C4-2B (cell line): ENCODE measurements around the gene RAD18.

Source experiments
- ZFX ChIP-seq: fragments of 450-650 bp; IDR thresholded peaks from 2 replicates; pipeline ENCODE4 v1.6.1; 2017
- TF ChIP-seq, protein P1 (sequence below): fragments of 450-650 bp; conservative IDR thresholded peaks from 2 replicates; pipeline ENCODE4 v1.5.1; 2017; ENCODE audit warnings: mild to moderate bottlenecking

DNA sequence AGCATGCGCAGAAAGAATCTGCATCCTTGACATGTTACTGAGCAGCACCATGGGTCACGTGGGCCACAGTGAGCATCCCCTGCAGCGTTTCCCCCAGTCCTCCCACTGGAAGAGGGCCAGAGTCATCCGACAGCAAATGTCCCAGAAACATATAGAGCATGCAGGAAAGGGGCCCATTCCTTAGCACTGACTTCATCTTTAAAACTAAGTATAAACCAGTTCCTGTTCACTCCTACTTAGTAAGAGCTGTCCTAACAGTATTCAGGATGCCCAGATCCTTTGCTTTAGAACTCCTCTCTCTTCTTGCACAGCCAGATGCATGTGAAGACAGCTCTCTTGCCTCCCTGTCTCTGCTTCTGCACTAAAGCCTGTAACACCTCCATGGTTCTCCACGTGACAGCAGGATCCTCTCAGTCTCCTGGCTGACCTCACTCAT lies 114.6 kb downstream of the RAD18 start:
- TF ChIP-seq, protein P1, sequence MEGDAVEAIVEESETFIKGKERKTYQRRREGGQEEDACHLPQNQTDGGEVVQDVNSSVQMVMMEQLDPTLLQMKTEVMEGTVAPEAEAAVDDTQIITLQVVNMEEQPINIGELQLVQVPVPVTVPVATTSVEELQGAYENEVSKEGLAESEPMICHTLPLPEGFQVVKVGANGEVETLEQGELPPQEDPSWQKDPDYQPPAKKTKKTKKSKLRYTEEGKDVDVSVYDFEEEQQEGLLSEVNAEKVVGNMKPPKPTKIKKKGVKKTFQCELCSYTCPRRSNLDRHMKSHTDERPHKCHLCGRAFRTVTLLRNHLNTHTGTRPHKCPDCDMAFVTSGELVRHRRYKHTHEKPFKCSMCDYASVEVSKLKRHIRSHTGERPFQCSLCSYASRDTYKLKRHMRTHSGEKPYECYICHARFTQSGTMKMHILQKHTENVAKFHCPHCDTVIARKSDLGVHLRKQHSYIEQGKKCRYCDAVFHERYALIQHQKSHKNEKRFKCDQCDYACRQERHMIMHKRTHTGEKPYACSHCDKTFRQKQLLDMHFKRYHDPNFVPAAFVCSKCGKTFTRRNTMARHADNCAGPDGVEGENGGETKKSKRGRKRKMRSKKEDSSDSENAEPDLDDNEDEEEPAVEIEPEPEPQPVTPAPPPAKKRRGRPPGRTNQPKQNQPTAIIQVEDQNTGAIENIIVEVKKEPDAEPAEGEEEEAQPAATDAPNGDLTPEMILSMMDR = no peak
- TF ChIP-seq ZFX = no peak
